DND-41 (cell line): ENCODE results near the gene TACO1.

Source experiments
- ATAC-seq: fragments of 200-7000 bp; cut with Tn5 transposase; 3 replicates; pipeline ENCODE4 v1.9.1; 2021; ENCODE audit warnings: low read depth; ENCODE audit not compliant: insufficient read depth
- DNase-seq: peaks from one replicate; pipeline ENCODE4 v3.0.0-alpha.2; 2020
- H2AFZ ChIP-seq: 2 replicates; pipeline ENCODE4 v1.6.0; 2012; ENCODE audit warnings: low read depth, low read length
- H3K27ac ChIP-seq: 2 replicates; pipeline ENCODE4 v1.5.1; 2012; ENCODE audit warnings: low read length, inconsistent platforms
- H3K27me3 ChIP-seq: fragments of 200-600 bp; sonication (generic); 2 replicates; pipeline ENCODE4 v1.6.0; 2012; ENCODE audit warnings: low read length, mild to moderate bottlenecking, inconsistent platforms; ENCODE audit not compliant: insufficient read depth, poor library complexity
- H3K36me3 ChIP-seq: 2 replicates; pipeline ENCODE4 v1.5.1; 2012; ENCODE audit warnings: low read length, inconsistent platforms; ENCODE audit not compliant: insufficient read depth
- H3K4me1 ChIP-seq: 2 replicates; pipeline ENCODE4 v1.5.1; 2012; ENCODE audit warnings: mild to moderate bottlenecking, low read length; ENCODE audit not compliant: insufficient read depth
- H3K4me2 ChIP-seq: 2 replicates; pipeline ENCODE4 v1.6.0; 2012; ENCODE audit warnings: mild to moderate bottlenecking, moderate library complexity, low read length, inconsistent platforms; ENCODE audit not compliant: insufficient read depth
- H3K4me3 ChIP-seq, 2 experiments: fragments of 200-600 bp in 1 of 2; shearing (Covaris generic) in 1 of 2; 2 replicates each; pipeline ENCODE4 v1.5.1; 2012 to 2016; ENCODE audit warnings: inconsistent platforms in 2 of 2, low read length in 2 of 2, mild to moderate bottlenecking in 2 of 2, low read depth in 1 of 2, moderate library complexity in 1 of 2
- H3K79me2 ChIP-seq: 2 replicates; pipeline ENCODE4 v1.6.0; 2012; ENCODE audit warnings: low read length, inconsistent platforms; ENCODE audit not compliant: insufficient read depth
- H3K9ac ChIP-seq: 2 replicates; pipeline ENCODE4 v1.6.0; 2012; ENCODE audit warnings: low read depth, mild to moderate bottlenecking, inconsistent platforms, low read length, moderate library complexity
- H3K9me3 ChIP-seq: 2 replicates; pipeline ENCODE4 v1.5.1; 2012; ENCODE audit warnings: low read length, moderate library complexity, mild to moderate bottlenecking, inconsistent platforms; ENCODE audit not compliant: insufficient read depth, severe bottlenecking
- H4K20me1 ChIP-seq: 2 replicates; pipeline ENCODE4 v1.6.0; 2012; ENCODE audit warnings: low read length; ENCODE audit not compliant: insufficient read depth
- CTCF ChIP-seq: IDR thresholded peaks from 2 replicates; pipeline ENCODE4 v1.5.1; 2012; ENCODE audit warnings: borderline replicate concordance, low read length, moderate library complexity, mild to moderate bottlenecking; ENCODE audit not compliant: poor library complexity, severe bottlenecking; ENCODE audit errors: extremely low read depth
- EZH2 ChIP-seq: IDR thresholded peaks from 3 replicates; pipeline ENCODE4 v1.6.1; 2012; ENCODE audit warnings: borderline replicate concordance, low read depth, mild to moderate bottlenecking, moderate library complexity, low read length, inconsistent platforms; ENCODE audit not compliant: severe bottlenecking

TACO1 gene

GRCh38 chr17:63557416-63557815 is 43.3 kb upstream of the TACO1 start:
- no peak overlapping the region for H3K4me3 ChIP-seq
- peaks cover 84% of the 10 kb centered on the region for H4K20me1 ChIP-seq
- H2AFZ ChIP-seq = no peak overlapping the region
- peaks cover 98% of the 10 kb centered on the region for H3K79me2 ChIP-seq
- DNase-seq (no peak), ATAC-seq (no peak)
- H3K9ac ChIP-seq = no peak overlapping the region
- H3K27ac ChIP-seq = no peak overlapping the region
- no peaks in the 10 kb centered on the region for H3K9me3 ChIP-seq
- peaks cover 26% of the 10 kb centered on the region for H3K4me1 ChIP-seq
- TF ChIP-seq CTCF = no peak
- TF ChIP-seq EZH2 = no peak
- H3K27me3 ChIP-seq = no peaks in the 10 kb centered on the region
- peaks cover 25% of the 10 kb centered on the region for H3K36me3 ChIP-seq
- H3K4me2 ChIP-seq = no peak overlapping the region

GRCh38 chr17:63558441-63558840 is 42.3 kb upstream of the TACO1 start:
- Histone ChIP-seq H4K20me1 (peaks cover 79% of the 10 kb centered on the region), H3K9ac (no peak overlapping the region), H3K27ac (no peak overlapping the region), H3K4me3 (no peak overlapping the region), H3K4me1 (peaks cover 16% of the 10 kb centered on the region), H3K9me3 (no peaks in the 10 kb centered on the region), H3K36me3 (peaks cover 14% of the 10 kb centered on the region; the same call in 1 of the 2 replicates), H2AFZ (no peak overlapping the region), H3K27me3 (no peaks in the 10 kb centered on the region), H3K4me2 (no peak overlapping the region), H3K79me2 (peaks cover 96% of the 10 kb centered on the region)
- TF ChIP-seq CTCF = no peak
- TF ChIP-seq EZH2 = no peak
- ATAC-seq (no peak), DNase-seq (no peak)

GRCh38 chr17:63561819-63562218 is 38.9 kb upstream of the TACO1 start:
- no peak for DNase-seq
- Histone ChIP-seq H3K4me1 (peaks cover 2% of the 10 kb centered on the region; the same call in 1 of the 2 replicates), H3K27me3 (no peaks in the 10 kb centered on the region), H4K20me1 (peaks cover 64% of the 10 kb centered on the region), H3K27ac (no peak overlapping the region), H3K36me3 (peaks cover 3% of the 10 kb centered on the region; the same call in 1 of the 2 replicates), H3K79me2 (peaks cover 96% of the 10 kb centered on the region), H3K4me2 (no peak overlapping the region), H2AFZ (no peak overlapping the region), H3K9ac (no peak overlapping the region), H3K9me3 (no peaks in the 10 kb centered on the region), H3K4me3 (no peak overlapping the region)
- ATAC-seq = no peak
- TF ChIP-seq EZH2 (no peak), CTCF (no peak)

GRCh38 chr17:63563339-63563738 is 37.4 kb upstream of the TACO1 start:
- Histone ChIP-seq H3K4me2 (no peak overlapping the region), H3K9me3 (no peaks in the 10 kb centered on the region), H3K27me3 (no peaks in the 10 kb centered on the region), H2AFZ (no peak overlapping the region), H3K4me1 (peaks cover 2% of the 10 kb centered on the region; the same call in 1 of the 2 replicates), H3K4me3 (no peak overlapping the region), H3K36me3 (peaks cover 3% of the 10 kb centered on the region; the same call in 1 of the 2 replicates), H3K9ac (no peak overlapping the region), H3K79me2 (peaks cover 96% of the 10 kb centered on the region), H3K27ac (no peak overlapping the region), H4K20me1 (peaks cover 61% of the 10 kb centered on the region)
- TF ChIP-seq CTCF (no peak), EZH2 (no peak)
- ATAC-seq = no peak
- no peak for DNase-seq
